ENCODE results near the gene DCP1A. TPM values are rescaled to one million over a fixed set of nuclear protein-coding genes. Genes with fewer than 3 reads are reported as not detected.
A peak's percentile ranks its signal among the peaks of the same experiment; 100 is the strongest.

The DCP1A gene
- polyA plus RNA-seq, 4 donors, result 4.1 to 24.1 (median 6.8) TPM

- Histone ChIP-seq H3K36me3 (ENCODE audit: control insufficient read depth in 3 of 3, insufficient read depth in 2 of 3, low read depth in 1 of 3, low read length in 3 of 3) (no peaks in the 10 kb centered on the region), H3K9me3 (ENCODE audit: control insufficient read depth in 2 of 2, insufficient read depth in 1 of 2, low read depth in 1 of 2, low read length in 1 of 2) (no peaks in the 10 kb centered on the region), H3K27ac (ENCODE audit: low read depth in 1 of 3, low read length in 2 of 3) (no peak overlapping the region), H3K4me1 (ENCODE audit: control insufficient read depth in 3 of 3, insufficient read depth in 2 of 3, low read depth in 1 of 3, low read length in 2 of 3) (peaks cover 0 to 1% (median 0%) of the 10 kb centered on the region in 3 donors), H3K27me3 (ENCODE audit: control insufficient read depth in 3 of 3, insufficient read depth in 3 of 3, low read length in 3 of 3) (no peaks in the 10 kb centered on the region), H3K4me3 (ENCODE audit: low read depth in 1 of 3, low read length in 3 of 3) (no peak overlapping the region)
- 83 to 90% (median 84%) methylated on average over 9 of the region's 9 CpGs for WGBS, 3 donors
- FAIRE-seq (no peak), DNase-seq (no peak)
Observed at GRCh38 chr3:53259427-53260259, 87.7 kb downstream of the DCP1A start.

DNA sequence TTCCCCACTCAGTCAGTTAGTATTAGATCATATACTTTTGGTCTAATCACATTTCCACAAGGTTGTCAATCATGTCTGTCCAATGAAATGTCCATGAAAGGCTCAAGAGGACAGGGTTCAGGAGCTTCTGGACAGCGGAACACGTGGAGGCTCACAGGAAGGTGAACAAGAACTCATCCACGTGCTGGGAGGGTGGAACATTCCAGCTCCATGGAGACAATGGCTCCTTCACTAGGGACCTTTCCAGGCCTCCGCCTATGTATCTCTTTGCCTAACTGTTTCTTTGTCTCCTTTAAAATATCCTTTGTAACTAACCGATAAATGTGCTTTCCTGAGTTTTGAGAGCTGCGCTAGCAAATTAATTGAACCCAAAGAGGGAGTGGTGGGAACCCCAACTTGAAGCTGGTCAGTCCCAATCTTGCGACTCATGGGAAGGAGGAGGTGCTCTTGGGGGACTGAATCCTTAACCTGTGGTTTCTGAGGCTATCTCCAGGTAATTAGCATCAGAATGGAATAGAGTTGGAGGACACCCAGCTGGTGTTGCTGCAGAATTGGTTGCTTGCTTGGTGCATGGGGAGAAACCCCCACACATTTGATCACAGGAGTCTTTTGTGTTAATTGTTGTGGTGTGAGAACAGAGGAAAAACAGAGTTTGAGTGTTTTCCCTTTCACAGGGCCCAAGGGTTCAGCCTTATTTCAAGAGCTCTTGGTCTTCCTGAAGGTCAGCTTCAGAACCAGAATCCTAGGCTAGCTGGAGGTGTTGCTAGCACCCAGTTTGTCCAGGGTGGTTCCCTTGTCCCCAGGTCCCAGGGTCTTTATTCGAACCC lies 88.5 kb downstream of the DCP1A start:
- H3K27me3 ChIP-seq (ENCODE audit: control insufficient read depth in 3 of 3, insufficient read depth in 3 of 3, low read length in 3 of 3), result no peaks in the 10 kb centered on the region
- peaks cover 3 to 9% (median 4%) of the 10 kb centered on the region in 3 donors for H3K4me1 ChIP-seq (ENCODE audit: control insufficient read depth in 3 of 3, insufficient read depth in 2 of 3, low read depth in 1 of 3, low read length in 2 of 3)
- no peak overlapping the region for H3K27ac ChIP-seq (ENCODE audit: low read depth in 1 of 3, low read length in 2 of 3)
- 80 to 83% (median 81%) methylated on average over 8 of the region's 8 CpGs for WGBS, 3 donors
- H3K4me3 ChIP-seq (ENCODE audit: low read depth in 1 of 3, low read length in 3 of 3), result no peak overlapping the region
- H3K9me3 ChIP-seq (ENCODE audit: control insufficient read depth in 2 of 2, insufficient read depth in 1 of 2, low read depth in 1 of 2, low read length in 1 of 2), result no peaks in the 10 kb centered on the region
- no peaks in the 10 kb centered on the region for H3K36me3 ChIP-seq (ENCODE audit: control insufficient read depth in 3 of 3, insufficient read depth in 2 of 3, low read depth in 1 of 3, low read length in 3 of 3)
- FAIRE-seq (no peak), DNase-seq (no peak)

GRCh38 chr3:53257465-53257864 lies 89.9 kb downstream of the DCP1A start:
- Histone ChIP-seq H3K9me3 (ENCODE audit: control insufficient read depth in 2 of 2, insufficient read depth in 1 of 2, low read depth in 1 of 2, low read length in 1 of 2) (no peaks in the 10 kb centered on the region), H3K27ac (ENCODE audit: low read depth in 1 of 3, low read length in 2 of 3) (no peak overlapping the region), H3K27me3 (ENCODE audit: control insufficient read depth in 3 of 3, insufficient read depth in 3 of 3, low read length in 3 of 3) (no peaks in the 10 kb centered on the region), H3K36me3 (ENCODE audit: control insufficient read depth in 3 of 3, insufficient read depth in 2 of 3, low read depth in 1 of 3, low read length in 3 of 3) (peaks cover 0 to 5% (median 0%) of the 10 kb centered on the region in 3 donors), H3K4me3 (ENCODE audit: low read depth in 1 of 3, low read length in 3 of 3) (no peak overlapping the region), H3K4me1 (ENCODE audit: control insufficient read depth in 3 of 3, insufficient read depth in 2 of 3, low read depth in 1 of 3, low read length in 2 of 3) (peaks cover 3 to 16% (median 13%) of the 10 kb centered on the region in 3 donors)
- FAIRE-seq, result no peak
- DNase-seq, result no peak
- WGBS, 3 donors, result 85 to 100% (median 98%) methylated on average over 4 of the region's 4 CpGs

- 85 to 87% (median 86%) methylated on average over 5 of the region's 5 CpGs for whole genome bisulfite sequencing, 3 donors
- Histone ChIP-seq H3K27me3 (ENCODE audit: control insufficient read depth in 3 of 3, insufficient read depth in 3 of 3, low read length in 3 of 3) (no peaks in the 10 kb centered on the region), H3K4me1 (ENCODE audit: control insufficient read depth in 3 of 3, insufficient read depth in 2 of 3, low read depth in 1 of 3, low read length in 2 of 3) (peaks cover 3 to 17% (median 17%) of the 10 kb centered on the region in 3 donors), H3K9me3 (ENCODE audit: control insufficient read depth in 2 of 2, insufficient read depth in 1 of 2, low read depth in 1 of 2, low read length in 1 of 2) (no peaks in the 10 kb centered on the region), H3K27ac (ENCODE audit: low read depth in 1 of 3, low read length in 2 of 3) (no peak overlapping the region), H3K36me3 (ENCODE audit: control insufficient read depth in 3 of 3, insufficient read depth in 2 of 3, low read depth in 1 of 3, low read length in 3 of 3) (peaks cover 0 to 5% (median 0%) of the 10 kb centered on the region in 3 donors), H3K4me3 (ENCODE audit: low read depth in 1 of 3, low read length in 3 of 3) (no peak overlapping the region)
- no peak for FAIRE-seq
- no peak for DNase-seq
Observed at GRCh38 chr3:53256704-53257055, 90.7 kb downstream of the DCP1A start.

GRCh38 chr3:53255775-53256703 lies 91.3 kb downstream of the DCP1A start, which contains the start of gene TKT:
Gene TKT, minus strand, starts transcription at chr3:53256022. Its CDS starts 80 bp downstream, at chr3:53255942.
- peaks cover 3 to 17% (median 17%) of the 10 kb centered on the region in 3 donors for H3K4me1 ChIP-seq (ENCODE audit: control insufficient read depth in 3 of 3, insufficient read depth in 2 of 3, low read depth in 1 of 3, low read length in 2 of 3)
- FAIRE-seq (no peak), DNase-seq (peak; percentile 91)
- peak within 1 kb of the TSS; percentile 73 to 96 (median 82) for H3K4me3 ChIP-seq (ENCODE audit: low read depth in 1 of 3, low read length in 3 of 3)
- H3K27me3 ChIP-seq (ENCODE audit: control insufficient read depth in 3 of 3, insufficient read depth in 3 of 3, low read length in 3 of 3), result no peaks in the 10 kb centered on the region
- no peaks in the 10 kb centered on the region for H3K9me3 ChIP-seq (ENCODE audit: control insufficient read depth in 2 of 2, insufficient read depth in 1 of 2, low read depth in 1 of 2, low read length in 1 of 2)
- 13 to 21% (median 16%) methylated on average over 37 to 65 of the region's 66 CpGs for WGBS, 3 donors
- H3K36me3 ChIP-seq (ENCODE audit: control insufficient read depth in 3 of 3, insufficient read depth in 2 of 3, low read depth in 1 of 3, low read length in 3 of 3), result peaks cover 0 to 10% (median 0%) of the 10 kb centered on the region in 3 donors
- peak within 1 kb of the TSS; percentile 74 to 94 (median 84) for H3K27ac ChIP-seq (ENCODE audit: low read depth in 1 of 3, low read length in 2 of 3)

GRCh38 chr3:53255423-53255774 lies 91.9 kb downstream of the DCP1A start:
- DNase-seq (no peak), FAIRE-seq (no peak)
- Histone ChIP-seq H3K4me3 (ENCODE audit: low read depth in 1 of 3, low read length in 3 of 3) (peak overlapping the region; percentile 73 to 96 (median 82)), H3K9me3 (ENCODE audit: control insufficient read depth in 2 of 2, insufficient read depth in 1 of 2, low read depth in 1 of 2, low read length in 1 of 2) (no peaks in the 10 kb centered on the region), H3K27me3 (ENCODE audit: control insufficient read depth in 3 of 3, insufficient read depth in 3 of 3, low read length in 3 of 3) (no peaks in the 10 kb centered on the region), H3K36me3 (ENCODE audit: control insufficient read depth in 3 of 3, insufficient read depth in 2 of 3, low read depth in 1 of 3, low read length in 3 of 3) (peaks cover 0 to 10% (median 0%) of the 10 kb centered on the region in 3 donors), H3K4me1 (ENCODE audit: control insufficient read depth in 3 of 3, insufficient read depth in 2 of 3, low read depth in 1 of 3, low read length in 2 of 3) (peaks cover 3 to 17% (median 17%) of the 10 kb centered on the region in 3 donors), H3K27ac (ENCODE audit: low read depth in 1 of 3, low read length in 2 of 3) (peak overlapping the region; percentile 74 to 94 (median 84))
- WGBS, 3 donors, result 0% methylated on average over 30 to 44 of the region's 44 CpGs

- no peaks in the 10 kb centered on the region for H3K9me3 ChIP-seq (ENCODE audit: control insufficient read depth in 2 of 2, insufficient read depth in 1 of 2, low read depth in 1 of 2, low read length in 1 of 2)
- WGBS, 3 donors, result 1 to 2% (median 1%) methylated on average over 31 to 32 of the region's 32 CpGs
- peaks cover 0 to 13% (median 0%) of the 10 kb centered on the region in 3 donors for H3K36me3 ChIP-seq (ENCODE audit: control insufficient read depth in 3 of 3, insufficient read depth in 2 of 3, low read depth in 1 of 3, low read length in 3 of 3)
- H3K4me1 ChIP-seq (ENCODE audit: control insufficient read depth in 3 of 3, insufficient read depth in 2 of 3, low read depth in 1 of 3, low read length in 2 of 3), result peaks cover 3 to 17% (median 17%) of the 10 kb centered on the region in 3 donors
- DNase-seq (peak; percentile 86 to 88), FAIRE-seq (no peak)
- peak overlapping the region; percentile 74 to 94 (median 84) for H3K27ac ChIP-seq (ENCODE audit: low read depth in 1 of 3, low read length in 2 of 3)
- H3K4me3 ChIP-seq (ENCODE audit: low read depth in 1 of 3, low read length in 3 of 3), result peak overlapping the region; percentile 73 to 96 (median 82)
- H3K27me3 ChIP-seq (ENCODE audit: control insufficient read depth in 3 of 3, insufficient read depth in 3 of 3, low read length in 3 of 3), result no peaks in the 10 kb centered on the region
Observed at GRCh38 chr3:53254509-53255422, 92.6 kb downstream of the DCP1A start.

Data from small intestine (tissue), 7 donors.